GM18873 (cell line): Measurements from ENCODE around the gene ALOXE3.

Source experiments
- ATAC-seq: cut with Tn5 transposase; IDR thresholded peaks from one replicate; pipeline ENCODE4 v1.9.1; 2021; ENCODE audit warnings: mild to moderate bottlenecking, moderate library complexity, moderate number of reproducible peaks; ENCODE audit not compliant: unreplicated experiment, low FRiP score

The ALOXE3 gene

GRCh38 chr17:8154608-8155155 lies 36.4 kb upstream of the ALOXE3 start:
- ATAC-seq, result no peak

GRCh38 chr17:8153957-8154607 lies 35.8 kb upstream of the ALOXE3 start:
- no peak for ATAC-seq

GRCh38 chr17:8153525-8153956 lies 35.2 kb upstream of the ALOXE3 start:
- no peak for ATAC-seq

- no peak for ATAC-seq
Measured at GRCh38 chr17:8153031-8153451, 34.7 kb upstream of the ALOXE3 start.

- ATAC-seq, result no peak
Measured at GRCh38 chr17:8152112-8152775, 33.9 kb upstream of the ALOXE3 start, which contains the start of gene PER1. PER1 (minus strand) TSS chr17:8152404; CDS start chr17:8150706, 1,698 bp downstream.

- ATAC-seq, result no peak
Measured at GRCh38 chr17:8151641-8152111, 33.4 kb upstream of the ALOXE3 start.

GRCh38 chr17:8151120-8151640 lies 32.9 kb upstream of the ALOXE3 start:
- ATAC-seq, result no peak

- ATAC-seq, result no peak
Measured at GRCh38 chr17:8150194-8151119, 32.1 kb upstream of the ALOXE3 start.

GRCh38 chr17:8149419-8150193 lies 31.3 kb upstream of the ALOXE3 start:
- no peak for ATAC-seq

GRCh38 chr17:8148560-8148959 lies 30.2 kb upstream of the ALOXE3 start:
- no peak for ATAC-seq

GRCh38 chr17:8147805-8148404 lies 29.6 kb upstream of the ALOXE3 start:
- no peak for ATAC-seq

- ATAC-seq, result no peak
Measured at GRCh38 chr17:8147141-8147804, 29.0 kb upstream of the ALOXE3 start.

GRCh38 chr17:8146381-8147140 lies 28.2 kb upstream of the ALOXE3 start:
- no peak for ATAC-seq

- ATAC-seq, result no peak
Measured at GRCh38 chr17:8145811-8146210, 27.5 kb upstream of the ALOXE3 start.

GRCh38 chr17:8144401-8145231 lies 26.3 kb upstream of the ALOXE3 start:
- no peak for ATAC-seq

GRCh38 chr17:8143581-8144400 lies 25.5 kb upstream of the ALOXE3 start:
- no peak for ATAC-seq
